Measurements from ENCODE around the gene FGF1.

- TF ChIP-seq POLR2A (IDR thresholded peaks at IDR 0.05) (no peak), CTCF (IDR thresholded peaks at IDR 0.05) (no peak)
Measured at GRCh38 chr5:142630927-142631539, 54.9 kb downstream of the FGF1 start.

Data from heart left ventricle (tissue), 13 donors.